Left hindlimb (tissue), 1 donor: ENCODE results near the gene GMPPA.
A peak's percentile ranks its signal among the peaks of the same experiment; 100 is the strongest.

Experiments used
- DNase-seq: peaks from one replicate; pipeline ENCODE4 v3.0.0-alpha.2; 2018

GMPPA gene

GRCh38 chr2:219540784-219541504 is 42.3 kb downstream of the GMPPA start:
- no peak for DNase-seq

- DNase-seq: peak; percentile 85
These were observed 43.0 kb downstream of the GMPPA start for GRCh38 chr2:219541611-219542180.

- no peak for DNase-seq
These were observed 44.4 kb downstream of the GMPPA start for GRCh38 chr2:219542931-219543595.

GRCh38 chr2:219543596-219544358 is 45.1 kb downstream of the GMPPA start, which contains the start of the genes CHPF and TMEM198:
Gene CHPF, minus strand, starts transcription at chr2:219543809. Its CDS starts 271 bp downstream, at chr2:219543538.
Gene TMEM198, plus strand, starts transcription at chr2:219544028. Its CDS starts 700 bp downstream, at chr2:219544728.
- DNase-seq: peak; percentile 99

- DNase-seq: no peak
These were observed 45.9 kb downstream of the GMPPA start for GRCh38 chr2:219544567-219544966.

- DNase-seq: no peak
These were observed 46.7 kb downstream of the GMPPA start for GRCh38 chr2:219545295-219545942.

- no peak for DNase-seq
These were observed 47.3 kb downstream of the GMPPA start for GRCh38 chr2:219545943-219546352.

- DNase-seq: no peak
These were observed 48.9 kb downstream of the GMPPA start for GRCh38 chr2:219547621-219548020.

- no peak for DNase-seq
These were observed 50.3 kb downstream of the GMPPA start for GRCh38 chr2:219548990-219549389.

GRCh38 chr2:219549619-219550018 is 50.9 kb downstream of the GMPPA start:
- DNase-seq: no peak

- peak; percentile 67 for DNase-seq
These were observed 53.0 kb downstream of the GMPPA start for GRCh38 chr2:219551441-219552381.

- DNase-seq: peak; percentile 92
These were observed 53.9 kb downstream of the GMPPA start for GRCh38 chr2:219552382-219553167.

- DNase-seq: no peak
These were observed 54.4 kb downstream of the GMPPA start for GRCh38 chr2:219553168-219553417.

- DNase-seq: no peak
These were observed 54.8 kb downstream of the GMPPA start for GRCh38 chr2:219553463-219553963.

GRCh38 chr2:219554350-219554749 is 55.7 kb downstream of the GMPPA start:
- no peak for DNase-seq

GRCh38 chr2:219555956-219556355 is 57.3 kb downstream of the GMPPA start:
- DNase-seq: no peak

GRCh38 chr2:219556413-219556812 is 57.7 kb downstream of the GMPPA start:
- no peak for DNase-seq
